GM21737 (cell line): ENCODE data around the gene LAT.
"Not testable (repeated sequence)": the region's sequence is repeated elsewhere in the genome, so short reads cannot be mapped to it uniquely, and the experiment has no call there.

Experiments
- ATAC-seq: cut with Tn5 transposase; IDR thresholded peaks from one replicate; pipeline ENCODE4 v1.9.1; 2021; ENCODE audit warnings: mild to moderate bottlenecking, moderate library complexity; ENCODE audit not compliant: unreplicated experiment

LAT gene

DNA sequence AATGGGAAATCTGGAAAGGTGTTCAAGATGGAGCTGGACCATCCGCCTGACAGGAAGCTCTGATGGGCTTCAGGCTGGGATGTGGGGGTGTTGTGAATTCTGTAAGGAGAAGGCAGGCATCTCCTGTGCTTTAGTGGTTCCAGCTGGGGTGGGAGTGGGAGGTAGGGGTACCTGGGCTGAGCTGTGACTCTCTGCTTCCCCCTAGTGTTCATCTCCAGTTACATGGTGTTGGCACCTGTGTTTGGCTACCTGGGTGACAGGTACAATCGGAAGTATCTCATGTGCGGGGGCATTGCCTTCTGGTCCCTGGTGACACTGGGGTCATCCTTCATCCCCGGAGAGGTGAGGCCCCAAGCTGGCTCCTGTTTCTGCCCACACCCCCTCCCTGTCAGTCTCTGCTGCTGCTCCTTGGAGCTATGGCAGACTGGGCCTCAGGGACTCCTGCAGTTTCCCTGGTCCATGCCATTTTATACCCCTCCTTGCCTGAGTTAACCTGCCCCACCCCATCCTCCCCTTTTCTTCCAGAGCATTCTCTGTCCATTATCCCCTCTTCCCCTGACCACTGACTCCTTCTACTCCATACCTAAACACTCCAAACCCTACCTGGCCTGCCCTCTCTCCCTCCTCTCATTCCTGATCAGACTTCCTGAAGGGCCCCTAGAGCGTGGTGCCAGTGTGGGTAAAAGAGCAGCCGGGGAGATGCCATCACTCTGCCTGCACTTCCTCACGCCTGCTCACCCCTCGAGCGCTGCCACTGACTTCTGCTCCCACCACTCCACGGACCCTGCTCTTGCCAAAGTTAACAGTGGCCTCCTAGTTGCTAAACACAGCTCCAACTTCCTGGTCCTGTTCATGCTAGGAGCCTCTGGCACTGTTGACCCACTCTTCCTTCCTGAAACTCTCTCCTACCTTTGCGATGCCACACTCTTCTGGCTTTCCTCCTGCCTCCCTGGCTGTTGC is 6.9 kb upstream of the LAT start:
- no peak for ATAC-seq

DNA sequence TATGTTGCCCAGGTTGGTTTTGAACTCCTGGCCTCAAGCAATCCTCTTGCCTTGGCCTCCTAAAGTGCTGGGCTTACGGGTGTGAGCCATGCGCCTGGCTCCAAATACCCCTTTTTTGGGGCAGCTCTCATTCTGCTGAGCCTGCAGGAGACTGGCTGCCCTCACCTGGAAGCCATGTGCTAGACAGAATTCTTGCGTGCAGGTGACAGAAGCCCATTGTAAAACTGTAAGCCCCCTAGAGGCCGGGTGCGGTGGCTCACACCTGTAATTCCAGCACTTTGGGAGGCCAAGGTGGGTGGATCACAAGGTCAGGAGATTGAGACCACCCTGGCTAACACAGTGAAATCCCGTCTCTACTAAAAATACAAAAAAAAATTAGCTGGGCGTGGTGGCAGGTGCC is 4.5 kb upstream of the LAT start:
- not testable (repeated sequence) for ATAC-seq

DNA sequence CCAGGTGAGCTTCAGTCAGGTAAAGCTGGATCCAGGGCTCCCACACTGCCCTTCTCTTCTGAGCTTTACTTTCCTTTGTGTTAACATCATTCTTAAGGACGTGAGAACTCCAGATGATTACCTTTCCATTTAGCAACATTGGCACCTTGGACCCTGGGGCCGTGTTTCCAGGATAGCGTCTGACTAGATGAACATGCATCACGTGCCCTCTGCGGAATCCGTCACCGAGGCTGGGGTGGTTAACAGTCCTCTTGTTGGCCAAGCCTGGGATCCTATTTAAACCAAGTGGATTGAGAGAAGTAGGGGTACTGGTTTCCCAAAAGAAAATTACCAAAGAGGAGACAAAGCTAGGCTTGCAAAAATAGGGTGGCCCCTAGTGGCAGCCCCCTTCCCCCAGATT is 3.9 kb upstream of the LAT start:
- ATAC-seq: no peak

DNA sequence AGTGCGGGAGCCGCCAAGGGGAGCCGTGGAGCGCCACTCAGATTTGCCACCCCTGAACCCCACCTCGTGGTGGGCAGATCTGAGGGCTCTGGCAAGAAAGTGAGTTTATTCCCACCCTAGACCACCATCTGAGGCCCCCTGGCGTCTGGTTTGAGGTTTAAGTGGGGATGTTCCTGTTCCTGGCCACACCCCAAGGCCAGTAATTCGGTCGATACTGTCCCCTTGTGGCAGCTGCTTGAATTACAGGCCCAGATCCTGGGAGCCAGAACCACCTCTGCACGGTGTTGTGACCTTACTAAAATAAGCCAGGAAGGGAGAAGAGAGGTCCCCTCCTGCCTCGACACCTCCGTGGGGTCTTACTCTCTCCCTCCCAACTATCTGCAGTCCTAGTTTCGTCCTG is 3.3 kb upstream of the LAT start:
- ATAC-seq: no peak

DNA sequence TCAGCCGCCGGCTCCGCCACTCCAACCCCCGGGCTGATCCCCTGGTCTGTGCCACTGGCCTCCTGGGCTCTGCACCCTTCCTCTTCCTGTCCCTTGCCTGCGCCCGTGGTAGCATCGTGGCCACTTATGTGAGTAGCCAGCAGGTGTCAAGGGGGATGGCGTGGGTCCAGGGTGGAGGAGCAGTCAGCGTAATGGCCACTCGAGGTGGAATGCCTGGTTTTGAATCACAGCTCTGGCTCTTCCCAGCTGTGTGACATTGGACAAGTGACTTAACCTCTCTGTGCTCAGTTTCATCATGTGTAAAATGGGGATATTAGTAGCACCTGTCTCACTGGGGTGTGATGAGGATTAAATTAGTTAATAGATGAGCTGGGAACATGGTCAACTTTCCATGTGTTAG is 2.4 kb upstream of the LAT start:
- no peak for ATAC-seq

DNA sequence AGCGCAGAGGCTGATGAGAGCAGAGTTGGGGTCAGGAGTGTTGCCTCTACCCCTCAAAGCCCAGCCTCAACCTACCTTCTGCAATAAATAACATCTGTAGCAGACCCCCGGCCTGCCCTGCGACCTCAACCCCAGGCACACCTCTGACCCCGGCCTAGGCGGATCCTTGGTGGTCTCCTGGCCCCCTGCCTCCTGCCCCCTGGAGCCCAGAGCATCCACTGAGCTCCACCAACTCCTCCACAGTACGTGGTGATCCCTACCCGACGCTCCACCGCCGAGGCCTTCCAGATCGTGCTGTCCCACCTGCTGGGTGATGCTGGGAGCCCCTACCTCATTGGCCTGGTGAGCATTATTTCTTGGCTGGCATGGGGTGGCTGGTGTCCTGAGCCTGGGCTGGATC is 1.9 kb upstream of the LAT start:
- no peak for ATAC-seq

DNA sequence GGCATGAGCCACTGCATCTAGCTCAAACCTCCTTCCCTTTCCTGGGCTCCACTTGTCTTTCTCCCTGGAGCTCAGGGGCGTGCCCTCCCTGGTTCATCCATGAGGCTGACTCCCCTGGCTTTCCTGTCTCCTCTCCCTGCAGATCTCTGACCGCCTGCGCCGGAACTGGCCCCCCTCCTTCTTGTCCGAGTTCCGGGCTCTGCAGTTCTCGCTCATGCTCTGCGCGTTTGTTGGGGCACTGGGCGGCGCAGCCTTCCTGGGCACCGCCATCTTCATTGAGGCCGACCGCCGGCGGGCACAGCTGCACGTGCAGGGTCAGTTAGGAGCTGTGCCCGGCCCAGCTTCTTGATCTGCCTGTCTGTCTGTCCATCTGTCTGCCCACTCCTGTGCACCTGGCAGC is 1.2 kb upstream of the LAT start:
- ATAC-seq: no peak

DNA sequence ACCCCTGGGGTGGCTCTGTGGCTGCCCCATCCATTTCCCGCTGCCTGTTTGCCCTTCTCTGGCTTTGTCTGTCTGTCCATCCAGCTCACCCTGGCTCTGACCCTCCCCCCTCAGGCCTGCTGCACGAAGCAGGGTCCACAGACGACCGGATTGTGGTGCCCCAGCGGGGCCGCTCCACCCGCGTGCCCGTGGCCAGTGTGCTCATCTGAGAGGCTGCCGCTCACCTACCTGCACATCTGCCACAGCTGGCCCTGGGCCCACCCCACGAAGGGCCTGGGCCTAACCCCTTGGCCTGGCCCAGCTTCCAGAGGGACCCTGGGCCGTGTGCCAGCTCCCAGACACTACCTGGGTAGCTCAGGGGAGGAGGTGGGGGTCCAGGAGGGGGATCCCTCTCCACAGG is 761 bp upstream of the LAT start:
- ATAC-seq: no peak

DNA sequence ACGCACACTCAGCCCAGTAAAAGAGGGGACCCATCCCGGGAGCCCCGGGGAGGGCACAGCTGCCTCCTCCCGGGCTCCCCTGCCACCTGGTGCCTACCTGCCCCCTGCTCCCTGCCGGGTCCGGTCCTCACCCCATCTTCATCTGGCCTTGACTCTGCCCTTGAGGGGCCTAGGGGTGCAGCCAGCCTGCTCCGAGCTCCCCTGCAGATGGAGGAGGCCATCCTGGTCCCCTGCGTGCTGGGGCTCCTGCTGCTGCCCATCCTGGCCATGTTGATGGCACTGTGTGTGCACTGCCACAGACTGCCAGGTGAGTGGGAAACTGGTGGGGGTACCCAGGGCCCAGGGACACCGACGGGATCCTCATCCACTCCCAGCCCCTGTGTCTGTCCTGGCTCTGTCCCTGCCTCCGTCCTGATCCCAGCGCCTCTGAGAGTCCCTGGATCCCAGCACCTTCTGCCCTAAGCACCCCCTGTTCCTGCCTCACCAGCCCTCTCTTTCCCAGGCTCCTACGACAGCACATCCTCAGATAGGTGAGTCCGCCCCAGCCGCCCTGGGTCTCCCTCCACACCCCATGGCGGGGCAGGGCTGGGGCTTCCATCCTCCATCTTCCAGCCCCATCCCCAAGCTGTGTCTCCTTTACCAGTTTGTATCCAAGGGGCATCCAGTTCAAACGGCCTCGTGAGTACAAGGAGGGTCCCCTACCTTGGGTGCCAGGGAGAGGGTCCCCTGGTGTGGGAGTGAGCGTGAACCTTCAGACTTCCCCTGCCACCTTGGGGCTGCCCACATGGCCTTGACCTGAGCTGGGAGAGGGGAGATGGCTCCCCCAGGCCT is 574 bp downstream of the LAT start:
- ATAC-seq: no peak

DNA sequence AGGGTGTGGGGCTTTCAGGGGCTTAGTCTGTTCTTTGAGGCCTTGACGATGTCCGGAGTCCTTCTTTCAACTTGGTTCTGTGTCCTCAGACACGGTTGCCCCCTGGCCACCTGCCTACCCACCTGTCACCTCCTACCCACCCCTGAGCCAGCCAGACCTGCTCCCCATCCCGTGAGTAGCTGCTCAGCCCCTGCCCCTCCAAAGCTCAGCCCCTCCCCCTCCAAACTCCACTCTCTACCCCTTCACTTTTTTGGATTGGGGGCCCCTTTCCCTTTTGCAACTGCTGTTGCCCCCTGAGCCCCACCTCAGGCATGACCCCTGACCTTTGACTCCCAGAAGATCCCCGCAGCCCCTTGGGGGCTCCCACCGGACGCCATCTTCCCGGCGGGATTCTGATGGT is 1.2 kb downstream of the LAT start:
- ATAC-seq: no peak

DNA sequence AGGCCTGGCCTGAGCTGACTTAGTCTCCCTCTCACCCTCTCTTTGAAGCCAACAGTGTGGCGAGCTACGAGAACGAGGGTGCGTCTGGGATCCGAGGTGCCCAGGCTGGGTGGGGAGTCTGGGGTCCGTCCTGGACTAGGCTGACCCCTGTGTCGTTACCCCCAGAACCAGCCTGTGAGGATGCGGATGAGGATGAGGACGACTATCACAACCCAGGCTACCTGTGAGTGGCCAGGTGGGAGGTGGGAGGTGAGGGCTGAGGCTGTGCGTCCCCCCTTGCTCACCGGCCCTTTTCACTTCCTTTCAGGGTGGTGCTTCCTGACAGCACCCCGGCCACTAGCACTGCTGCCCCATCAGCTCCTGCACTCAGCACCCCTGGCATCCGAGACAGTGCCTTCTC is 1.6 kb downstream of the LAT start:
- ATAC-seq: no peak

DNA sequence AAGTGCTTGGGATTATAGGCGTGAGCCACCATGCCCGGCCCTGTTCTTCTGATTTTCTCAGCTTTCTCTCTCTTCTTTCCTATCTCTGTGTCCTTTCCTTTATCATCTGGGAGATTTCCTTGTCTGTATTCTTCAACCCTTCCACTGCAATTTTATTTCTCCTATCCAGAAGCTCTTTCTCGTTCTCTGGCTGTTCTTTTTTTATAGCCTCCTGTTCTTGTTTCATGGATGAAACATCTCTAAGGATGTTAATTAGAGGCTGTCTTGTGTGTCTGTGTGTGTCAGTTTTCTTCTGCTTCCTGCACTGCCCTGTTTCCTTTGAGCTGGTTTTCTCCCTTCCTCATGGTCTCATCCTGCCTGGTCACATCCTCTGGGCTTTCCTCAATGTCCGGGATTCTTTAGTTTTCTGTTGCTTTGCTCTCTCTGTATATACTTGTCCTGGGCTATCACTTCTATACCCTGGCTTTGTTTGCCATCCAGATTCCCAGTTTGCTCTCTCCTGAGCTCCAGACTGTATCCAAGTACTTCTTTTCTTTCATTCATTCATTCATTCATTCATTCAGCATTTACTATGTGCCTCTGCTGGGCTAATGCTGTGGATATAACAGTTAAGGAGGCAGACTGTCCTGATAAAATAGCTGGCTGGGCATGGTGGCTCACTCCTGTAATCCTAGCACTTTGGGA is 2.5 kb downstream of the LAT start:
- no peak for ATAC-seq

DNA sequence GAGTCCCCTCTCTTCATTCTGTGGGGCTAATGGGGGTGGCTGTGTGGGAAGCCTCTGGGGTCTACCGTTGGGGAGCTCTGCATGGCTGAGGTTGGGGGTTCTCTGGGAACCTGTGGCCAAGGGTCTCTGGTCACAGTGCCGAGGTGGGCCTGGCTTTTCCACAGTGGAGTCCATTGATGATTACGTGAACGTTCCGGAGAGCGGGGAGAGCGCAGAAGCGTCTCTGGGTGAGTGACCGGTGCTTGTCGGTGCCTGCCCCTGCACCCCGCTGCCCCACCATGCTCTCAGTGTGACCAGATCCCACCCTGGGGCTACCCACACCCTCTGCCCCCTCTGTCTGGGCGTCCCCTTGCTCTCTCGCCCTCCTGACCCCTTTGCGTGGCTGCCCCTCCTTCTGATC is 4.5 kb downstream of the LAT start:
- ATAC-seq: no peak

DNA sequence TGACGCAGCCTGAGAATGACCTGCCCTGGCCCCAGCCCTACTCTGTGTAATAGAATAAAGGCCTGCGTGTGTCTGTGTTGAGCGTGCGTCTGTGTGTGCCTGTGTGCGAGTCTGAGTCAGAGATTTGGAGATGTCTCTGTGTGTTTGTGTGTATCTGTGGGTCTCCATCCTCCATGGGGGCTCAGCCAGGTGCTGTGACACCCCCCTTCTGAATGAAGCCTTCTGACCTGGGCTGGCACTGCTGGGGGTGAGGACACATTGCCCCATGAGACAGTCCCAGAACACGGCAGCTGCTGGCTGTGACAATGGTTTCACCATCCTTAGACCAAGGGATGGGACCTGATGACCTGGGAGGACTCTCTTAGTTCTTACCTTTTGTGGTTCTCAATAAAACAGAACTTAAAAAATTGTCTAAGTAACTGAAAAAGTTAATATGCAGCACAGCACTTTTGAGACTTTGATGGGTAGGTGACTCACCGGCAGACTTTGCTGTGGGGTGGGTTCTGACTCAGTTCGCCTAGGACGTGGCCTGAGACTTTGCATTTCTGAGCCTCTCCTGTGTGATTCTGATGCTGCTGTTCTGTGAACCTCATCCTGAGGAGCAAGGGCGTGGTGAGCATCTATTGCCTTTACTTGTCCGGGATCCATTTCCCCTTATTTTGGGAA is 5.7 kb downstream of the LAT start:
- no peak for ATAC-seq

DNA sequence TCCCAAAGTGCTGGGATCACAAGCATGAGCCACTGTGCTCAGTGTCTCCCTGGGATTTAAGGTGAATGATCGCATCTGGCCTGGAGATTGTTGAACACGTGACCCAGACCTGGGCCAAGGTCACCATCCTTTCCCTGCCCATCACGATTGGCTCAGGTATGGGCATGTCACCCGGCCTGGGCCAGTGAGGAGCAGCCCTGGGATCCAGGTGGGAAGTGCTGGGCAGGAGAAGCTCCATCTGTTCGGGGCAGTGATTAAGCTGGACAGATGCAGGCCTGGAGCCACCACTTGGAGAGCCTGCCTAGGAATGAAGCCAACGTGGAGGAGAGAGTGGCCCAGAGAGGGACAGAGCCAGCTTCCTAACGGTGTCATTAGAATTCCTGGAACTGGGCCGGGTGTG is 6.8 kb downstream of the LAT start:
- ATAC-seq: no peak

DNA sequence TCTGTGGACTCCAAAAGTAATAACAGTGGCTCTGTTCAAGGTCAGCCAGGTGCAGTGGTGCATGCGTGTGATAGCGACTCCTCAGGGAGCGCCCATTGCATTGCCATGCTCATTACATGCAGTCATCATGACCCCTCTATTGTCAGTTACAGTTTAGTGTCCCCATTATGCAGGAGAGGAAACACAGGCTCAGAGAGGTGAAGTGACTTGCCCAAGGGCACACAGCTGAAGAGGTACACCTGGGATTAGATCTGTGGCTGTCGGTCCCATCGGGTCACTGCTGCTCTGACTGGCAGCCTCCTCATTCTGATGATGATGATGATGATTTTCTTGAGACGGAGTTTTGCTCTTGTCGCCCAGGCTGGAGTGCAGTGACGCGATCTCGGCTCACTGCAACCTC is 7.6 kb downstream of the LAT start:
- no peak for ATAC-seq

DNA sequence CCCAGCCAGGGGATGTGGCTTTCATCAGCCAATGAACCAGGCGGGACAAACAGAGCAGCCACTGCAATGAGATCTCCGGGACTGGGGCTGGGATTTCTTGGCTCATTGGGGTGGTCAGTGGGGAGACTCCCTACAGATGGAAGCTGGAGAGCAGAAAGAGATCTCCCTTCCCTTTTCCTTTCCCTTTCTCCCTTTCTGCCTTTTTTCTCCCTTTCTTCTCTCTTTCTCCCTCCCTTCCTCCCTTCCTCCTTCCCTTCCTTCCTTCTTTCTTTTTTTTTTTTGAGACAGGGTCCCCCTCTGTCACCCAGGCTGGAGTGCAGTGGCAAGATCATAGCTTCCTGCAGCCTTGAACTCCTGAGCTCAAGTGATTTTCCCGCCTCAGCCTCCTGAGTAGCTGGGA is 14.0 kb downstream of the LAT start:
- ATAC-seq: no peak

DNA sequence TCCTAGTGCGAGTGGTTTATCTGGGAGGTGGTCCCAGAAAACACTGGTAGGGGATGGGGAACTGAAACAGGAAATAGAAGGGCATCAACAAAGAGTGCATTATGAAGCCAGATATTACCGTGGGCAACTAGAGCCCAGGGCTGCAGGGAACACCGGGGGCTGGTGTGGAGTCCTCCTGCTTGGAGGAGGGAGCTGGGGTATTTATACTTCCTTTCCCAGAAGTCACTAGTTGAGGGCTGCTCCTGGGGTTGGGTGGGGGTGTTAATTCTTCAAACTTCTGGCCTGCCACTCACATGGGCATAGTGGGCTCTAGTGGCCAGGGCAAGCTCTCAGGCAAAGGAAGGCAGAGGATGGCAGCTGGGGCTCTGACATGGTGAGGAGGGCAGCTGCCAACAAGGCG is 14.7 kb downstream of the LAT start:
- no peak for ATAC-seq

DNA sequence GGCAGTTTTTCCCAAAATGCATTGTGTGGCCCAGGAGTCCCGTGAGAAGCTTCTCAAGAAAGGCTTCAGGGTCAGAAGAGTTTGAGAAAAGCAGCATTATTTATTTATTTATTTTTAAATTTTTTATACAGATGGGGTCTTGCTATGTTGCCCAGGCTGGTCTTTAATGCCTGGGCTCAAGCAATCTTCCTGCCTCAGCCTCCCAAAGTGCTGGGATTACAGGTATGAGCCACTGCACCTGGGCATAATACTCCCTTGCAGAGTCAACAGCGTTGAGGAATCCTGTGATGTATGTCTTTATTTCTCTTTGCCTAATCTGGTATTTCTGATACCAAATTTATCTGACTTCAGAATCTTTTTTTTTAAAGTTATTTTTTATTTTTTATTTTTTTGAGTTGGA is 15.2 kb downstream of the LAT start:
- ATAC-seq: no peak

DNA sequence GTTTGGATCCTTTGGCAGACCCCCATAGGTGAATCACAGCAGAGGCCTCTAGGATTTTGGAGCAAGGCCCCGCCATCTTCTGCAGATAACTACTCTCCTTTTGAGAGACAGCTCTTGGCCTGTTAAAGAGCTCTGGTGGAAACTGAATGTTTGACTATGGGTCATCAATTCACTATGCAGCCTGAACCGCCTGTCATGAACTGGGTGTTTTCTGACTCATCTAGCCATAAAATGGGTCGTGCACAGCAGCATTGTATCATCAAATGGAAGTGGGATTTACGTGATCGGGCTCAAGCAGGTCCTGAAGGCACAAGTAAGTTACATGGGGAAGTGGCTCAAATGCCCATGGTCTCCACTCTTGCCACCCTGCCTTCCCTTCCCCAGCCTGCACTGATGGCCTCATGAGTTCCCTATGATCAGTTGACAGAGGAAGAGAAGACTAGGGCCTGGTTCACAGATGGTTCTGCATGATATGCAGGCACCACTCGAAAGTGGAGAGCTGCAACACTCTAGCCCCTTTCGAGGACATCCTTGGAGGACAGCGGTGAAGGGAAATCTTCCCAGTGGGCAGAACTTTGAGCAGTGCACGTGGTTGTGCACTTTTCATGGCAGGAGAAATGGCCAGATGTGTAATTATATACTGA is 19.8 kb downstream of the LAT start:
- ATAC-seq: not testable (repeated sequence)
